GM19035 (cell line): ENCODE measurements around the gene ITPA.
A peak's percentile ranks its signal among the peaks of the same experiment; 100 is the strongest.
"Not testable (repeated sequence)": the region's sequence is repeated elsewhere in the genome, so short reads cannot be mapped to it uniquely, and the experiment has no call there.

ENCODE experiments used
- ATAC-seq: cut with Tn5 transposase; IDR thresholded peaks from one replicate; pipeline ENCODE4 v1.9.1; 2021; ENCODE audit not compliant: unreplicated experiment

ITPA gene

DNA sequence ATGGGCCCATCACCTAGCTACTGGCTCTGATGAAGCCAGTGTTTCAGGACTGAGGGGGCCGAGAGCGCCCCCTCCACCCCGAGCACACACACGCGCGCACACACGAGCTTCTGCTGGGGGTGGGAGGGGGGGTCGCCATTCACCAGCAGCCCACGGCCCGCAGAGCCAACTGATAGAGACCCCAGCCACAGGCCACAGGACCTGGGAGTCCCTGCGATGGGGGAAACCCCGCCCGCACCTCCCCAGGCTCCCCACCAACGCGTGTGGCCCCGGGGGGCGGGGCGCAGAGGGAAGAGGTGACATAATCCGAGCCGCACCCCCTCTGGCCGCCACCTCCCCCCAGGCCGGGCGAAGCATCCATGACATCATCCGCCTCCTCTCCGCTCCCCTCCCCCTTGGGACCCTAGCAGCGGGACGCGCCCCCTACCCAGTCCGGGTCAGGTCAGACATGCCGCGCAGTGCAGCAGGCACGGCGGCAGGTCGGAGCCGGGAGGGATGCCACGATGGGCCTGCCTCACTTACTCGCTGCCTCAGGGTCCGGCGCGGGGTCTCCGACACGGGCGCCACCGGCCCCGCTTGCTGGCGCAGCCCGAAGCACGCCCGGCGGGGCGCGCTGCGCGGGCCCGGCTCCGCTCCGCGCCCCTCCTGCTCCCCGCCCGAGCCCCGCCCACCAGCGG is 36.2 kb upstream of the ITPA start, which contains the start of gene LZTS3:
TSS of gene LZTS3 (minus strand) at position 617 of the 677 bp plus-strand sequence. CDS start 6,386 bp downstream, outside the sequence.
- peak; percentile 61 for ATAC-seq

DNA sequence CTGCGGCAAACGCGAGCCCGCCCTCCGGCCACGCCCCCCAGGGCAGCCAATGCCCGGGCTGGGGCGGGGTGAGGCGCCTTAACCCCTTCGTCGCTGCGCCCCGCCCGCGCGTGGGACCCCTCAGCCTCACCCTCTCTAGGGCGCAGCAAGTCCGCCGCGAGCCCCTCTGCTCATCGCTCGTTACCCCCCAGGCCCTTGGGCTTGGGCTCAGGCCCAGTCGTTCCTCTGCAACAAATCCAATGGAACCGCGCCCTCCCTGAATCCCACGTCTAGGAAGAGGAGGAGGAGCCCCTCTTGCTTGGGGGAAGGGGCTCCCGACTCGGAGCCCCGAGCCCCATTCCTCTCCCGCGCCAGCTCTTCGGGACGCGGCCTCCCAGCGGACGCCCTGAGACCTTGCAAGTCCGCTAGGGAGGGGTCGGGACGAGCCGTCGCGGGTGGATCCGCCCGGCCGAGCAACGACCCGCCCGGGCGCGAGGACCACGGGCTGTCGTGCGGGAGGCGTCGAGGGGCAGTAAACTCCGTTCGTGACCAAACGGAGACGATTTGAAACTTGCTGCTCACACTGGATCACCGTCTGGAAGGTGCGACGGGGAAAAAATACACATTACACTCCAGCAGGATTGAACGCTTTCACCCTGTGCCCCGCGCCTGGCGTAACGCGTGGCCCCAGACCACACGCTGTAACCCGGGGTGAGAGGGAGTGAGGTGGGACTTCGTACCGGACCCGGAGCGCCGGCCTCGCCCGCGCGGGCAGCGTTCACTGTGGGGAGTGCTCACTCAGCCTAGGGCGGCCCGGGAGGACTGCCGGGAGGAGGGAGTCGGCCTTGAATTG is 35.5 kb upstream of the ITPA start:
- ATAC-seq: peak; percentile 86

DNA sequence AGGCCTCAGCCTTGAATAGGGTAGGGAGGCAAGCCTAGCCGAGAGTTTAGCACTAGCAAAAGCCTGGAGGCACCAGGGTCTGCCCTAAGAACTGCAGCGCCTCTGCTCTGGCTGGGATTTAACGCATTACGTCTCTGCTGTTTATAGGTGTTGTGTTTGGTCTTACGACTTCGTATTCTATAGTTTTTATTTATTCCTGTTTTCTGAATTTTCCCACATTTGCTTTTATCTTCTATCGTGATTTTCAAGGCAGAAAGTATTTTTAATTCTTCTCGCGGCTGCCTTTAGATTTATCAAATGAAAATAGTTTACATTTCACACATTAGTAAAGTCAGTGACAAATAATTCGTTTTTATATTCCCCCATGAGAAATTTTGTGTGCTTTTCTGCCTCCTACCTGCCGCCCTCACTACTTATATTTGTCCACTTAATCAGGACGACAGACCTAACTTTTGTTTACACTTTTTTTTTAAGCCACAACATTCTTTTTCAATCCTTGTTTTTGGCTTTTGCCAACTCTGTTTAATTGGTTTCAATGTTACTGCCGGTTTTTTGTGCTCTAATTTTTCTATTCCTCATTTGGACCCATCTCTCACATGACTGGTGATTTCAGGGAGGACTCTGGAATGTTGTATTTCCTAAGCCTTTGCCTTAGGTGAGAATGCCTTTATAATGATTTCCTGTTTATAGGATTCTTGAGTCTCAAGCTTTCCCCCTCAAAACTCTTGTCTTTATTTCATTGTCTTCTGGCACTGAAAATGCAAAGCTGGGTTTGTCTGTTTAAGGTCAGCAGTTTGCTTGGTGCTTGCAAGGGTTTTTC is 34.6 kb upstream of the ITPA start:
- ATAC-seq: no peak

DNA sequence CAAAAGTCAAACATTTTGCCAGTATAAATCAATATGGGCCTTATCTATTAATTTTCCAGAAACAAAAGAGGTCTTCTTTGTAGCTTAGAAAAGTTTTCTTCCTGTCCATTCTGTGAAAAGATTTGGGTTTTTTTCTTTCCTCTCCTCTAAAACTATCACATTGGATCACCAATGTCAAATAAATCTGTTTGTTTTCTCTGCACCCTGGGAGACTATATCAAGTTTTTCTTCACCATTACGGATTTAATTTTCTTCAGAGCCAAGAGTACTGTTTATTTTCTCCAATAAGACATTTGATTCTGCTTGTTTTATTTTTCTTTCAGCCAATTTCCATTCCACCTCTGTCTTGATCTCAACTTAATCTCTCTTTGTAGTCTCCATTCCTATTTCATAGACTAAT is 34.0 kb upstream of the ITPA start:
- ATAC-seq: no peak

DNA sequence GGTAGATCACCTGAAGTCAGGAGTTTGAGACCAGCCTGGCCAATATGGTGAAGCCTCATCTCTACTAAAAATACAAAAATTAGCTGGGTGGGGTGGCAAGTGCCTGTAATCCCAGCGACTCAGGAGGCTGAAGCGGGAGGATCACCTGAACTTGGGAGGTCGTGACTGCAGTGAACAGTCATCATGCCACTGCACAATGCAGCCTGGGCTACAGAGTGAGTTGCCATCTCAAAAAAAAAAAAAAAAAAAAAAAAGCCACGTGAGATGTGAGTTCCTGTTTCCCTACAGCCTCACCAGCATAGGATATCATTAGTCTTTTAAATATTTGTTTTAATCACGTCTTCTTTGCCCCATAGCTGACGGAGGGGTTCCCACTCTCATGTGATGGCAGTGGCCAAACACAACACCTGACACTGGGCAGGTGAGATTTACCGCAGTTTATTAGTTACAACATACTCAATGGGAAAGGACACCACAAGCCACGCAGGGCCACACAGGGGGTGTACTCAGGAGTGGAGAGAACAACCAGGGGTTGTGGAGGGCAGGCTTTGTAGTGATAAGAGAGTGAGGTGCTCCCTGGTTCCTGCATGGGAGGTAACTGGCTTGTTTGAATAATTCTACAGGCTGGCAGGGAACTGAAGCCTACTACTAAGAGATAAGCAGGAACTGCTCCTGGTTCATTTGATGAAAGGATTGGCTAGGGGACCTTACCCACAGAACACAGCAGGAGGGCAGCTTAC is 31.4 kb upstream of the ITPA start:
- ATAC-seq: no peak

DNA sequence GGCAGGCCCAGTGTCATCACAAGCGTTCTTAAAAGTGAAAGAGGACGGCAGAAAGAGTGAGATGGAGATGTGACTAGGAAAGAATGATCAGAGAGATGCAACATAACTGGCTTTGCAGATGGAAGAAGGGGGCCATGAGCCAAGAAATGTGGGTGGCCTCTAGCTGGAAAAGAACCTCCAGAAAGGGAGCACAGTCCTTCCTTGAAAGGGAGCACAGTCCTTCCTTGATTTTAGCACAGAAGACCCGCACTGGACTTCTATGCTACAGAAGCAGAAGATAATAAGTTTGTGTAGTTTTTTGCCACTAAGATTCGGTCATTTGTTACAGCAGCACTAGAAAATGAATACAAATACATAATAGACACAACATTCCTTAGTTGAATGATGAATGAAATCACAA is 29.0 kb upstream of the ITPA start:
- ATAC-seq: no peak

DNA sequence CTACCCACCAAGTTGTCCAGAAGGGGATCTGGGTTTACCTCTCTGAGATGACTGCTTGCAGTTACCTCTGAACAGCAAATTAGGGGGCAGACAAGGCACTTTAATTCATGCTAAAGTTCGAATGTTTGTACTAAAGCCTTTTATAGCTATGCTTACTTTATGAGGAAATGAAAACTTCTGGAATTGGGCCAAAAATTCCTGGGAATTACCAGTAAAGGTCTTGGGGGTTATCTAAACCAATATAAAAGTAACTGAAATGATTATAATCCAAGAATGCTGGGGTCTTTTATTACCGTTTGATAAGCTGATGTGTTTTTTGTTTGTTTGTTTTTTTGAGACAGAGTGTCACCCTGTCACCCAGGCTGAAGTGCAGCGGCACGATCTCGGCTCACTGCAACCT is 28.0 kb upstream of the ITPA start:
- no peak for ATAC-seq

DNA sequence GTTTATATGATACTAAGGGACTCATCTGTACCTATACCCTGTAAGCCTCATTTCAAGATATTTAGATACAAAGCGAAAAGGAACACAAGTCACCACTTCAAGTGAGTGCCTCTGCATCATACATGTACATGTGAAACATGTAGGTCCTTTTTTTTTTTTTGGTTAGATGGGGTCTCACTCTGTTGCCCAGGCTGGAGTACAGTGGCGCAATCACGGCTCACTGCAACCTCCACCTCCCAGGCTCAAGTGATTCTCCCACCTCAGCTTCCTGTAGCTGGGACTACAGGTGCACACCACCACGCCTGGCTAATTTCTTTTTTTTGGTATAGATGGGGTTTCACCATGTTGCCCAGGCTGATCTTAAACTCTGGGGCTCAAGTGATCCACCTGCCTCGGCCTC is 26.9 kb upstream of the ITPA start:
- not testable (repeated sequence) for ATAC-seq

DNA sequence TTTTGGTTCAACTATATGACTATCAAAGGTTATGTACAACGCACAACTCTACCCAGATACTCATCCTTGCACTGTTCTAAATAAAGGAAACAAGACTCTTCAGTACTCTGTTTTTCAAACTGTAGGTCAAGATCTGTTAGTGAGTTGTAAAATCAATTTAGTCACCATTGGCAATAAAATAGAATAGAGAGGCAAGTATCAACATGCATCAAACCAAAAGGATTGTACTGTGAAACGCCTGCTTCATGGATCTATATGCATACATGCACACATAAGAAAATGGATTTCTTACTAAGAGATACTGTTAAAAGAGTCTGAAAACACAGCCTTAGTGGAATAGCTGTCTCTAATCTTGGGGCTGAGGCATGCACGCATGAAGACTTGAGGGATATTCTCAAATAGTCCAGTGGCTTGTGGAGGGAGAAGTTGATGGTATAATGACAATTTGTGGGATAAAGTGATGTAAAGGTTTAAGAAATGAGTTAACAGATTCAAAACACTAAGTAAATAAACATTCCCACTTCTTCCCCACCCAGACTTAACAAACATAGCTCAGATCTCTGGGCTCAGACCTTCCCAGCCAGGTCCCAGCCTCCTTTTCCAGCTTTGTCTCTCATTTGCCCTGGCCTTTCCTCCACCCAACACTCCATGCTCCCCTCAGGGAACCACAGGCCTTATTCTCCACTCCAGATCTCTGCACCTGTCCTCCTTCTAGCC is 25.2 kb upstream of the ITPA start:
- ATAC-seq: no peak

DNA sequence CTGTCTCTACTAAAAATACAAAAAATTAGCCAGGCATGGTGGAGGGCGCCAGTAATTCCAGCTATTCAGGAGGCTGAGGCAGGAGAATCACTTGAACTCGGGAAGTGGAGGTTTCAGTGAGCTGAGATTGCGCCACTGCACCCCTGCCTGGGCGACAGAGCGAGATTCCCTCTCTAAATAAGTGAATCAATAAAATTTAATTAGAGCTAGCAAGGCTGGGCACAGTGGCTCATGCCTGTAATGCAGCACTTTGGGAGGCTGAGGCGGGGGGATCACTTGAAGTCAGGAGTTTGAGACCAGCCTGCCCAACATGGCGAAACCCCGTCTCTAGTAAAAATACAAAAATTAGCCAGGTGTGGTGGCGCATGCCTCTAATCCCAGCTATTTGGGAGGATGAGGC is 21.4 kb upstream of the ITPA start:
- ATAC-seq: not testable (repeated sequence)

DNA sequence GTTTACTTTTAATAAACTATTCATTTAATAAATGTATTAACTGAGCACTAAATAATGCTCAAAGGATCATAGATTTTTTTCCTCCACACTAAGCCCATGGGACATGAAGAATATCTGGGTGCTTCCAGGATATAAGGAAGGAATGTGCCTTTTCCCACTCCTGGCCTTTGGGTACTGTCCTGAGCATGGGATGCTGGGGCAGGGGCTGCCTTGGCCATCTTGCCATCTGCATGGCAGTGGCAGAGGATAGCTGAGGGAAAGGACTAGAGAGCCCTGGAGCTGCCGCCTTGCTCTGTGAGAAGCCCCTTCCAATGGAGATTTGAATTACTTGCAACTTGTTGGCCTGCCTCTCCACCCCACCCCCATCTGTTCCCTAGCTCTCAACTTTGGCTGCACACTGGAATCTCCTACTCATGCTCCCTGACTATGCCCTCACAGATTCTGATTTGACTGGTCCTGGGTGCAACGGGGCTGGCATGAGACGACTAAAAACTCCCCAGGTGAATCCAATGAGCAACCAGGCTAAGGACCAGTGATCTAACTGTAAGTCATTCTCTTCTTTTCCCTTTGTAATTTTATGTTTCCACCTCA is 20.4 kb upstream of the ITPA start:
- no peak for ATAC-seq

DNA sequence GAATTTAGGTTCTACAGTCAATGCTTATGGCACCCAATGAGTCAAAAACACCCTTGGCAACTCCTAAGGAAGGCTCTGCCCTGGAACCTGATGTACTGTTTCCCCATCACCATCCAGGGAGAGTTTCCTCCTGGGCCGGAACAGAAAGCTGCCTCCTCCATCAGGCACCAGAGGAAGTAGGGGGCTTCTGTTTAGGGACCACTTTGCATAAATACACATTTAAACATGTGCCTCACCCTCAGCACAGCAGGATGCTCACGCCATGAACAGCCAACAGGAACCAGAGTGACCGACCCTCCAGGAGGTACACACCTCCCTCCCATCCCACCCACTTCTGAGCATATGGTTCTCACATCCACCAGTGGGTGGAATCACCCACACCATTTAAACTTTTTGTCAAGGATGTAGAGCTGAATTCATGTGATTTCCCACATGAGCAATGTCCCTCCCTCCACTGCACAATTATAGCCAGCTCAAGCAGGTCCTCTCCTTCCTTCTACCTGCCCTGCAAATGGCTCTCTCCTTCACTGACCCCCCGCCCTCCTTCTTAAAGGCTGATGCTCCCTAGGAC is 19.7 kb upstream of the ITPA start:
- no peak for ATAC-seq

DNA sequence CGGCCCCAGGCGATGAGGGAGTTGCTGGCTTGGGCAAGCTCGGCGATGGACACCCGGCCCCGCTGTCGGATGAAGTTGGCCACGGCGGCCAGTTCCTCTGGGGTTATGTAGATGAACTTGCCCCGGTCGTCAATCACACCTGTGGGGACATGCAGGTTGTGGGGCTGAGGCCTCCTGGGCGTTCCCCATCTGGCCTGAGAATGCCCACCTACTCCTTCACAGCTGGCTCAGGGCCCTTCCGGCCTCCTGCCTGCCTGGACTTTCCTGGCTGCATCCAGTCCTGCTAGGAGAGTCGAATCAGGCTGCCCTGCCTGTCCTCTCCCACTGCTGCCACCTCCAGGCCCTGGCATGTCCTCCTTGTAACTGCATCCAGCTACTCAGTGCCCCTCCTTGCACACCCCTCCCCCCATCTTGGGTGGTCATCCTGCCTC is 18.6 kb upstream of the ITPA start:
- no peak for ATAC-seq

DNA sequence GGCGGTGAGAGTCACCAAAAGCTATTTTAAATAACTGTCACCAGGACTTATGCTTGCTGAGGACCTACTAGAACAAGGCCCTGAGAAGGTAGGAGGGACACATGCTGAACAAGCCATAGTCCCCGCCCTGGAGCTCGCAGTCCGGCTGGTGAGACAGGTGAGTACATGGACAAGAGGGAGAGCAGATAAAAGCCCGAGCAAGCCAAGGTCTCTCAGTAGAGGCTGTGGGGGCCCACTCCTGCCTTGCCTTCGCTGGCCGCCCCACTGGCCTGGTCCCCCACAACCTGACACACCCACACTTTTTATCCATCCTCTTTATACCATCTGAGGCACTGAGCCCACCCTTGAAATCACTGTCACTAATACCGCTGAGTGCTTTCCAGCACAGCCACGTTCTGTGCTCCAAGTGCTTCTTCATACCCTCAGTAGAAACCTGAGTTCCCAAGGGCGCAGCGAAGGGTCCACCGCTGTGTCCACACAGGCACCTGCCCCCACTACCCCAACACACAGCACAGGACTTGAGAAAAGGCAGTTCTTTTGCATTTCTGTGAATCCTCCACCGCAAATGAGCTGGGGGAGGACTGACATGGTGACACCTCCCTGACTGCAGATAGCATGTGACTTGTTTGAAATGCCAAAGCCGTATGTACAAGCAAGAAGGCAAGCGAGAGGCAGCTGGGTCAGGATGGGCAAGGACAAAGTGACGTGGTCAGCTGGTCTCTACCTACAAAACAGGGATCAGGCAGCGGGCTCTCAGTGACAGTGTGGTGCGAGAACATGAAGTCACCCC is 16.9 kb upstream of the ITPA start:
- ATAC-seq: no peak

DNA sequence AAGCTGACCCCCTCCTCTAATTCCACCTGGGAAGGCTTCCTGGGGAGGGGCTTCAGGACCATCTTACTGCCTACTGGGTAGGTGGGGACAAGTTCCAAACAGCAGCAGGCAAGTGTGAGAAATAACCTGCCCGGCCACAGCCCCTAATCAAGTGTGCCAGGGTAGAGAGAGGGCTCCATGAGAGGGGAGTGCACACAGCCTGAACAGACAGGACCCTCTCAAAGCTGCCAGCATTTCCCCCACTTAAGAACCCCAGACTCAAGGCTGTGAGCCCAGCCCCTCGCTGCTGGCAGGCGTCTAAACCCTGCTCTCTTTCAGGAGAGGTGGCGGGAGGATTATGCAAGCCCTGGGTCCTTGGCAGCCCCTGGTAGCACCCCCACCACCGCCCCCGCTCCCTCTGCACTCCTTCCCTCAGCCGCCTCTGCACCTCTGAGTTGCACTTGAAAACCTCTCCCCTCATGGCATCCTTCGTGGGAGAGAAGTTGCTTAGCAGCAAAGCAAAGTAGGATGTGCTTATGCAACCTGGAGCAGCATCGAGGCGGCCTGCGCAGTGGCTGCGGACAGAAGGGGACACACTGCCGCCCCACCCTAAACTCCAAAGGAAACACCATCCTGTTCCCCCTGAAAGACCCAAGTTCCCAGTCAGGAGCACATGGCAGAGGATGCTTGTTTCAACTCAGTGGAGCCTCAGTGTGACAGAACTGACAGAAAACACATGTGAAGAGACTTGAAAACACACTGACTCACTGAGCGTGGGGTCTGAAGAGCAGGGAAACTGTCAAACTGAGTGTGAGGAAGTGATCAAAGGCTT is 15.3 kb upstream of the ITPA start:
- ATAC-seq: no peak

DNA sequence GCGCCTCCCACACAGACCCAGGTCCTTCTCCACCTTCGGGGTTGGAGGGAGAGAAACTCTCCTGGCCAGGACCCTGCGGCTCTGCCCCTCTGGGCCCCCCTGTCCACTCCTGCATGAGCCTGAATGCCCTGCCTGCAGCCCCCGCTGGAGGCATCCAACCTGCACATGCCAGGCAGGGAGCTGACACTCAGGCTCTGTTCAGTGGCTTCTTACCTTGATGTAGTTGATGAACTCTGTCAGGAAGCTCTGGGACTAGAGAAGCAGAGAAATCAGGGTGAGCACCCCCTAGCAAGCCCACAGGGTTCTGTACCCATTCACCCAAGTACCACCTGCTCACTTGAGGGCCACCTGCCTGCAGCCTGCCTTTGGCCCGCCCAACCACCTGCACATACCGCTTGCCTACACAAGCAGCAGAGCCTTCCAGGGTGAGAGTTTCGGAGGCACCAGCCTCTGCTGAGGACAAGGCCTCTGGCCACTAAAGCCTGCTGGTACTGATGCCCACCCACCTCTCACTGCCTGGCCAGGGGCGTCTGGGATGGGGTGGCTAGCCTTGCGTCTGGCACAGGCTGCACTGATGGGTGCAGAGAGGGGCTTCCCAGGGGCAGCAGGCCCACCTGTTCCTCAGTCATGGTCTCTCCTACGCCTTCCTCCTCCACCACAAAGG is 14.5 kb upstream of the ITPA start:
- ATAC-seq: no peak

DNA sequence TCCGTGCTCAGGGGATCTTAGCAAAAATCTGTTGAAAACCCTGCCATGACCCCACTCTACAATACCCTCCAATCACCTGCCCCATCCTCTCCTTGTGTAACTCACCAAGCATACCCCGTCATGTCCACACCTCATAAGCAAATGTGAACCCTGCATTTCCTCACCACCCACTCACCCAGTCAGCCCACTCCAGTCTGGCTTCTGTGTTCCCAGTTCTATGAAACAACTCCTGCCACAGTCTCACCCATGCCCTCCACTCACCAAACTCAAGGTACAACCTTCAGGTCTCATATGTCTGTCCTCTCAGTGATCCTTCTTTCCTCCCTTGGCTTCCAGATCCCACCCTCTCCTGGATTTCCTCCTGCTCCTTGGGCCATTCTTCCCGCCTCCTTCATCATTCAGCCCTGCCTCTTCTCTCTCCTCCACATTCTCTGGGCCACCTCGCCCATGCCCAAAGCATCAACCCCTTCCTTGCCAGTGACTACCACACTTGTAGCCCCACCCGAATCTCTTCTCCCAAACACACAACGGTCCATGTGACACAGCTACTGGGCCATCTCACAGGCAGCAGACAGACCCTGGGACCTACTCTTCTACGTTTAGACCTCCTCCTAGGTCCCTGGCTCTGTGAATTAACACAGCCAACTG is 13.6 kb upstream of the ITPA start:
- no peak for ATAC-seq
